Measurements from ENCODE around the gene STK39. TPM values are rescaled to one million over a fixed set of nuclear protein-coding genes. Genes with fewer than 3 reads are reported as not detected.
A peak's percentile ranks its signal among the peaks of the same experiment; 100 is the strongest.
"Not testable (repeated sequence)": the region's sequence is repeated elsewhere in the genome, so short reads cannot be mapped to it uniquely, and the experiment has no call there.

Gene STK39
- total RNA-seq, 1 experiment from 2014 or later: 20.8 TPM

- DNase-seq: no peak
- no peaks in the 10 kb centered on the region for H3K36me3 ChIP-seq (replicated peaks; ENCODE audit: control insufficient read depth, insufficient read depth, low read length)
- H3K27me3 ChIP-seq (ENCODE audit: control insufficient read depth, insufficient read depth, low read length): no peaks in the 10 kb centered on the region
- H3K4me3 ChIP-seq (ENCODE audit: insufficient read depth, low read depth, low read length): no peak overlapping the region
These were observed 108.5 kb downstream of the STK39 start for GRCh38 chr2:168138901-168139300.

GRCh38 chr2:168138374-168138773 lies 109.0 kb downstream of the STK39 start:
- no peak for DNase-seq
- H3K27me3 ChIP-seq (ENCODE audit: control insufficient read depth, insufficient read depth, low read length): no peaks in the 10 kb centered on the region
- H3K4me3 ChIP-seq (ENCODE audit: insufficient read depth, low read depth, low read length): no peak overlapping the region
- no peaks in the 10 kb centered on the region for H3K36me3 ChIP-seq (replicated peaks; ENCODE audit: control insufficient read depth, insufficient read depth, low read length)

GRCh38 chr2:168137510-168138180 lies 109.8 kb downstream of the STK39 start:
- no peaks in the 10 kb centered on the region for H3K27me3 ChIP-seq (ENCODE audit: control insufficient read depth, insufficient read depth, low read length)
- H3K36me3 ChIP-seq (replicated peaks; ENCODE audit: control insufficient read depth, insufficient read depth, low read length): no peaks in the 10 kb centered on the region
- peak; percentile 19 for DNase-seq
- H3K4me3 ChIP-seq (ENCODE audit: insufficient read depth, low read depth, low read length): no peak overlapping the region

GRCh38 chr2:168136392-168136977 lies 110.9 kb downstream of the STK39 start:
- no peaks in the 10 kb centered on the region for H3K36me3 ChIP-seq (replicated peaks; ENCODE audit: control insufficient read depth, insufficient read depth, low read length)
- no peak for DNase-seq
- H3K27me3 ChIP-seq (ENCODE audit: control insufficient read depth, insufficient read depth, low read length): no peaks in the 10 kb centered on the region
- H3K4me3 ChIP-seq (ENCODE audit: insufficient read depth, low read depth, low read length): no peak overlapping the region

GRCh38 chr2:168135630-168136029 lies 111.8 kb downstream of the STK39 start:
- H3K27me3 ChIP-seq (ENCODE audit: control insufficient read depth, insufficient read depth, low read length): no peaks in the 10 kb centered on the region
- DNase-seq: no peak
- H3K4me3 ChIP-seq (ENCODE audit: insufficient read depth, low read depth, low read length): no peak overlapping the region
- H3K36me3 ChIP-seq (replicated peaks; ENCODE audit: control insufficient read depth, insufficient read depth, low read length): no peaks in the 10 kb centered on the region

- H3K36me3 ChIP-seq (replicated peaks; ENCODE audit: control insufficient read depth, insufficient read depth, low read length): no peaks in the 10 kb centered on the region
- H3K27me3 ChIP-seq (ENCODE audit: control insufficient read depth, insufficient read depth, low read length): no peaks in the 10 kb centered on the region
- no peak overlapping the region for H3K4me3 ChIP-seq (ENCODE audit: insufficient read depth, low read depth, low read length)
- DNase-seq: no peak
These were observed 112.3 kb downstream of the STK39 start for GRCh38 chr2:168135121-168135520.

- no peak overlapping the region for H3K4me3 ChIP-seq (ENCODE audit: insufficient read depth, low read depth, low read length)
- no peaks in the 10 kb centered on the region for H3K27me3 ChIP-seq (ENCODE audit: control insufficient read depth, insufficient read depth, low read length)
- no peak for DNase-seq
- H3K36me3 ChIP-seq (replicated peaks; ENCODE audit: control insufficient read depth, insufficient read depth, low read length): no peaks in the 10 kb centered on the region
These were observed 112.9 kb downstream of the STK39 start for GRCh38 chr2:168134485-168134884.

GRCh38 chr2:168132389-168132788 lies 115.0 kb downstream of the STK39 start:
- no peak overlapping the region for H3K4me3 ChIP-seq (ENCODE audit: insufficient read depth, low read depth, low read length)
- H3K36me3 ChIP-seq (replicated peaks; ENCODE audit: control insufficient read depth, insufficient read depth, low read length): no peaks in the 10 kb centered on the region
- H3K27me3 ChIP-seq (ENCODE audit: control insufficient read depth, insufficient read depth, low read length): no peaks in the 10 kb centered on the region
- DNase-seq: no peak

- Histone ChIP-seq H3K36me3 (replicated peaks; ENCODE audit: control insufficient read depth, insufficient read depth, low read length) (no peaks in the 10 kb centered on the region), H3K4me3 (ENCODE audit: insufficient read depth, low read depth, low read length) (no peak overlapping the region), H3K27me3 (ENCODE audit: control insufficient read depth, insufficient read depth, low read length) (no peaks in the 10 kb centered on the region)
- DNase-seq: no peak
These were observed 117.0 kb downstream of the STK39 start for GRCh38 chr2:168130346-168130745.

- Histone ChIP-seq H3K4me3 (ENCODE audit: insufficient read depth, low read depth, low read length) (no peak overlapping the region), H3K27me3 (ENCODE audit: control insufficient read depth, insufficient read depth, low read length) (no peaks in the 10 kb centered on the region), H3K36me3 (replicated peaks; ENCODE audit: control insufficient read depth, insufficient read depth, low read length) (no peaks in the 10 kb centered on the region)
- DNase-seq: no peak
These were observed 120.0 kb downstream of the STK39 start for GRCh38 chr2:168127371-168127770.

- not testable (repeated sequence) for H3K27me3 ChIP-seq (ENCODE audit: control insufficient read depth, insufficient read depth, low read length); H3K36me3 ChIP-seq (replicated peaks; ENCODE audit: control insufficient read depth, insufficient read depth, low read length); H3K4me3 ChIP-seq (ENCODE audit: insufficient read depth, low read depth, low read length); DNase-seq
These were observed 125.2 kb downstream of the STK39 start for GRCh38 chr2:168122210-168122609.

GRCh38 chr2:168120730-168121129 lies 126.7 kb downstream of the STK39 start:
- Histone ChIP-seq H3K4me3 (ENCODE audit: insufficient read depth, low read depth, low read length) (no peak overlapping the region), H3K36me3 (replicated peaks; ENCODE audit: control insufficient read depth, insufficient read depth, low read length) (no peaks in the 10 kb centered on the region), H3K27me3 (ENCODE audit: control insufficient read depth, insufficient read depth, low read length) (no peaks in the 10 kb centered on the region)
- DNase-seq: no peak

GRCh38 chr2:168120310-168120709 lies 127.1 kb downstream of the STK39 start:
- Histone ChIP-seq H3K4me3 (ENCODE audit: insufficient read depth, low read depth, low read length) (no peak overlapping the region), H3K36me3 (replicated peaks; ENCODE audit: control insufficient read depth, insufficient read depth, low read length) (no peaks in the 10 kb centered on the region), H3K27me3 (ENCODE audit: control insufficient read depth, insufficient read depth, low read length) (no peaks in the 10 kb centered on the region)
- DNase-seq: no peak

- no peaks in the 10 kb centered on the region for H3K27me3 ChIP-seq (ENCODE audit: control insufficient read depth, insufficient read depth, low read length)
- no peaks in the 10 kb centered on the region for H3K36me3 ChIP-seq (replicated peaks; ENCODE audit: control insufficient read depth, insufficient read depth, low read length)
- no peak for DNase-seq
- H3K4me3 ChIP-seq (ENCODE audit: insufficient read depth, low read depth, low read length): no peak overlapping the region
These were observed 127.8 kb downstream of the STK39 start for GRCh38 chr2:168119515-168120141.

GRCh38 chr2:168118733-168119514 lies 128.5 kb downstream of the STK39 start:
- H3K27me3 ChIP-seq (ENCODE audit: control insufficient read depth, insufficient read depth, low read length): no peaks in the 10 kb centered on the region
- no peak for DNase-seq
- no peaks in the 10 kb centered on the region for H3K36me3 ChIP-seq (replicated peaks; ENCODE audit: control insufficient read depth, insufficient read depth, low read length)
- H3K4me3 ChIP-seq (ENCODE audit: insufficient read depth, low read depth, low read length): no peak overlapping the region
